ENCODE data around the gene NDUFB6.

NDUFB6 gene

DNA sequence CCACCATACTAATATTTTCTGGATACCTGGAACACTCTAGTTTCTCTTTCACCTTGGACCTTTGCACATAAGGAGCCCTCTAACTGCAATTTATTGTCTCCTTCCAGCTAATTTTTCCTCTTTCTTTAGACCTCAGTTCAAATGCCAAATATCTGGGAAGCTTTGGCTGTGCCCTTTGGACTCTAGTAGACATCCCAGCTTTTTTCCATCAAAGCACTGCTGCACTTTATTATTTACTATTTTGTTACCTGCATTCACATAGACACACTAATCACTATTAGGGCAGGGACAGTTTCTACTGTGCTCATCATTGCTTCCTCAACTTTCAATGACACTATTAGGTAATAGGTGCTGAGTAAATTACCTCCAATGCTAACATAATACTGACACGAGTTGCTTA is 49.0 kb downstream of the NDUFB6 start:
- ChIA-PET POLR2A (no interaction called here), CTCF (no interaction called here)
- TF ChIP-seq SUZ12 (IDR thresholded peaks at IDR 0.05) (no peak), BHLHE40 (IDR thresholded peaks at IDR 0.05; ENCODE audit: borderline replicate concordance) (no peak), TARDBP (IDR thresholded peaks at IDR 0.05) (no peak), ZNF384 (IDR thresholded peaks at IDR 0.05) (no peak), PKNOX1 (IDR thresholded peaks at IDR 0.05) (no peak), FOXK2 (IDR thresholded peaks at IDR 0.05) (no peak), ARNT (IDR thresholded peaks at IDR 0.05) (no peak), NFRKB (IDR thresholded peaks at IDR 0.05) (no peak), L3MBTL2 (conservative IDR thresholded peaks at IDR 0.05) (no peak)
- no peak for DNase-seq (ENCODE audit: extremely low spot score)

DNA sequence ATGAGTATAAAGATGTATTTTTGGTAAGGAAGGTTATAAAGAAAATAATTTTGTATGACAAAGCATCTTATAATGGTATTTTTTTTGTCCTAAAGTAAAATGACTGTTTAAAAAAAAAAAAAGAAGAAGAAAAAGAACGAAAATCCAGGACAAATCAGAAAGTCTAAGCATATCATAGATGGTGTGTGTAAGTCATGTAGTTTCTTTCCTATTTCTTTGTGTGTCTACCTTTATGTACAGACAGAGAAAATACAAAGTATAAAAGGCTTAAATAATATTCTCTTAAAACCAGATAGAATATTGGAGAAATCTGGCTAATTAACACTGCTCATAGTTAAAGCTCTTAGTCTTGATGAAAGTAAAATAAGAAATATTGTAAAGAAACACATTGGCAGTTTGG is 54.7 kb downstream of the NDUFB6 start:
- no peak for DNase-seq (ENCODE audit: extremely low spot score)
- CTCF ChIA-PET = no interaction called here
- POLR2A ChIA-PET = no interaction called here
- TF ChIP-seq HDGF (IDR thresholded peaks at IDR 0.05; ENCODE audit: borderline replicate concordance) = no peak
- TF ChIP-seq L3MBTL2 (conservative IDR thresholded peaks at IDR 0.05) = no peak
- no peak for TF ChIP-seq TARDBP (IDR thresholded peaks at IDR 0.05)
- TF ChIP-seq SP1 (IDR thresholded peaks at IDR 0.05) = no peak
- TF ChIP-seq FOXA1 (IDR thresholded peaks at IDR 0.05) = no peak
- no peak for TF ChIP-seq FOXM1 (IDR thresholded peaks at IDR 0.05; ENCODE audit: borderline replicate concordance)
- TF ChIP-seq ELF4 (IDR thresholded peaks at IDR 0.05) = no peak
- no peak for TF ChIP-seq SUZ12 (IDR thresholded peaks at IDR 0.05)
- no peak for TF ChIP-seq BHLHE40 (IDR thresholded peaks at IDR 0.05; ENCODE audit: borderline replicate concordance)
- no peak for TF ChIP-seq LEF1 (IDR thresholded peaks at IDR 0.05; ENCODE audit: borderline replicate concordance)
- no peak for TF ChIP-seq NFRKB (IDR thresholded peaks at IDR 0.05)
- no peak for TF ChIP-seq ARNT (IDR thresholded peaks at IDR 0.05)
- TF ChIP-seq PKNOX1 (IDR thresholded peaks at IDR 0.05) = no peak
- TF ChIP-seq ZNF384 (IDR thresholded peaks at IDR 0.05) = no peak
- TF ChIP-seq FOXK2 (IDR thresholded peaks at IDR 0.05) = no peak
- no peak for TF ChIP-seq CTBP1 (IDR thresholded peaks at IDR 0.05; ENCODE audit: borderline replicate concordance)

GRCh38 chr9:32516241-32516640 is 56.7 kb downstream of the NDUFB6 start:
- CTCF ChIA-PET = interaction anchor here (0.6 kb wide), 1 partner anchor 10 kb away, joined by 6 read pairs; the partner anchor contains the start of gene RIGI
- POLR2A ChIA-PET = no interaction called here

DNA sequence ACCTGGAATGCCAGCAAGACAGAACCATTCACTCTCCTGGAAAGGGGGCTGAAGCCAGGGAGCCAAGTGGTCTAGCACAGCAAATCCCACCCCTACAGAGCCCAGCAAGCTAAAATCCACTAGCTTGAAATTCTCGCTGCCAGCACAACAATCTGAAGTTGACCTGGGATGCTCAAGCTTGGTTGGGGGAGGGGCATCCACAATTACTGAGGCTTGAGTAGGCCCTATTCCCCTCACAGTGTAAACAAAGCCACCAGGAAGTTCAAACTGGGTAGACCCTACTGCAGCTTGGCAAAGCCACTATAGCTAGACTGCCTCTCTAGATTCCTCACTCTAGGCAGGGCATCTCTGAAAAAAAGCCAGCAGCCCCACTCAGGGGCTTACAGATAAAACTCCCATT is 64.2 kb downstream of the NDUFB6 start:
- no peak for DNase-seq (ENCODE audit: extremely low spot score)
- ChIA-PET CTCF (no interaction called here), POLR2A (interaction anchor here (1.7 kb wide), 1 partner anchor 42 kb away, joined by 3 read pairs; no protein-coding TSS in a partner anchor)
- TF ChIP-seq PKNOX1 (IDR thresholded peaks at IDR 0.05) (no peak), ELF4 (IDR thresholded peaks at IDR 0.05) (no peak), SUZ12 (IDR thresholded peaks at IDR 0.05) (no peak), LEF1 (IDR thresholded peaks at IDR 0.05; ENCODE audit: borderline replicate concordance) (no peak), CTBP1 (IDR thresholded peaks at IDR 0.05; ENCODE audit: borderline replicate concordance) (no peak), BHLHE40 (IDR thresholded peaks at IDR 0.05; ENCODE audit: borderline replicate concordance) (no peak), L3MBTL2 (conservative IDR thresholded peaks at IDR 0.05) (no peak), TARDBP (IDR thresholded peaks at IDR 0.05) (no peak), SP1 (IDR thresholded peaks at IDR 0.05) (no peak), FOXA1 (IDR thresholded peaks at IDR 0.05) (no peak)

More at GRCh38 chr9:32516241-32516640, 56.7 kb downstream of the NDUFB6 start:
- DNase-seq (ENCODE audit: extremely low spot score) = no peak
- TF ChIP-seq ARNT (IDR thresholded peaks at IDR 0.05) (no peak), BHLHE40 (IDR thresholded peaks at IDR 0.05; ENCODE audit: borderline replicate concordance) (no peak), PKNOX1 (IDR thresholded peaks at IDR 0.05) (no peak), L3MBTL2 (conservative IDR thresholded peaks at IDR 0.05) (no peak), FOXK2 (IDR thresholded peaks at IDR 0.05) (no peak), HDGF (IDR thresholded peaks at IDR 0.05; ENCODE audit: borderline replicate concordance) (no peak), CTBP1 (IDR thresholded peaks at IDR 0.05; ENCODE audit: borderline replicate concordance) (no peak), SP1 (IDR thresholded peaks at IDR 0.05) (no peak)

GRCh38 chr9:32503008-32503407 is 70.0 kb downstream of the NDUFB6 start:
- ChIA-PET CTCF (no interaction called here), POLR2A (no interaction called here)
- DNase-seq (ENCODE audit: extremely low spot score) = no peak
- TF ChIP-seq ELF4 (IDR thresholded peaks at IDR 0.05) (no peak), PKNOX1 (IDR thresholded peaks at IDR 0.05) (no peak), FOXM1 (IDR thresholded peaks at IDR 0.05; ENCODE audit: borderline replicate concordance) (no peak), NFRKB (IDR thresholded peaks at IDR 0.05) (no peak), ZNF384 (IDR thresholded peaks at IDR 0.05) (no peak), HDGF (IDR thresholded peaks at IDR 0.05; ENCODE audit: borderline replicate concordance) (no peak), LEF1 (IDR thresholded peaks at IDR 0.05; ENCODE audit: borderline replicate concordance) (no peak), L3MBTL2 (conservative IDR thresholded peaks at IDR 0.05) (no peak), TARDBP (IDR thresholded peaks at IDR 0.05) (no peak), BHLHE40 (IDR thresholded peaks at IDR 0.05; ENCODE audit: borderline replicate concordance) (no peak), CTBP1 (IDR thresholded peaks at IDR 0.05; ENCODE audit: borderline replicate concordance) (no peak), SP1 (IDR thresholded peaks at IDR 0.05) (no peak), FOXK2 (IDR thresholded peaks at IDR 0.05) (no peak), FOXA1 (IDR thresholded peaks at IDR 0.05) (no peak), ARNT (IDR thresholded peaks at IDR 0.05) (no peak), SUZ12 (IDR thresholded peaks at IDR 0.05) (no peak)
